Right lobe of liver (tissue), 4 donors: ENCODE measurements around the gene DYNC1LI2.

Source experiments
- CTCF ChIP-seq, 4 donors: fragments of 200-600 bp in 3 of 4; fragments of 450-650 bp in 1 of 4; IDR thresholded peaks; one replicate each; pipeline versions ENCODE4 v1.5.1 to v1.8.0; 2016 to 2022; ENCODE audit warnings: antibody characterized with exemption in 4 of 4, mild to moderate bottlenecking in 2 of 4
- POLR2A ChIP-seq: fragments of 450-650 bp; IDR thresholded peaks from one replicate; pipeline ENCODE4 v1.6.1; 2017; ENCODE audit warnings: antibody characterized with exemption, mild to moderate bottlenecking
- donor health status: DM: no; HTN: no; CAD: no.
- donor health status: DM: no; HTN: no; CAD: no.
- donor health status: DM: no; HTN: yes; CAD: no.

DNA sequence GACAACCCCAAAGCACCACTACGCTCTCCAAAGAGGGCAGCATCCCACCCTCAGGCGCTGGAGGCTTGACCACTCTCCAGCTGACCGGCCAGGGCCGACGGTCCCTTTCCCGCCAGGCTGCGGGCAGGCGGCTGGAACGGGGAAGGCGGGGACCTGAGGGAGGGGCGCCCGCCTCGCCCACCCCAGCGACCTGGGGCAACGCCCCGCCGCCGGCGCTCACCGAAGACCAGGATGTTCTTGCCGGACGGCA, 431 bp downstream of the DYNC1LI2 start:
- TF ChIP-seq CTCF (IDR thresholded peaks at IDR 0.05): no peak
- TF ChIP-seq POLR2A: no peak
